GM13977 (cell line): Measurements from ENCODE around the gene HCST.
"Not testable (repeated sequence)": the region's sequence is repeated elsewhere in the genome, so short reads cannot be mapped to it uniquely, and the experiment has no call there.

Source experiments
- DNase-seq: peaks from one replicate; pipeline ENCODE4 v3.0.0; 2012; ENCODE audit warnings: low spot score
- CTCF ChIP-seq: IDR thresholded peaks from 2 replicates; pipeline ENCODE4 v1.5.1; 2012; ENCODE audit warnings: mild to moderate bottlenecking, control low read depth; ENCODE audit not compliant: insufficient read depth; ENCODE audit errors: extremely low read depth, missing control alignments
- in situ Hi-C: fragments of 300-500 bp; cut with MboI; formaldehyde crosslinking; loops from one replicate; pipeline ENCODE4 v1.12.0; 2022; ENCODE audit warnings: low sequenced_read_pairs, low pct_unique_long_range_greater_than_20kb, mixed read lengths, inconsistent platforms; ENCODE audit not compliant: unreplicated experiment

HCST gene

GRCh38 chr19:35904311-35905068 lies 2.2 kb downstream of the HCST start:
- in situ Hi-C loops, result no loop called here

GRCh38 chr19:35905178-35905727 lies 2.9 kb downstream of the HCST start:
- TF ChIP-seq CTCF, result no peak
- DNase-seq, result no peak
- in situ Hi-C loops, result no loop called here

More at GRCh38 chr19:35904311-35905068, 2.2 kb downstream of the HCST start:
- no peak for DNase-seq
- no peak for TF ChIP-seq CTCF

GRCh38 chr19:35907377-35907745 lies 5.0 kb downstream of the HCST start:
- in situ Hi-C loops, result no loop called here
- no peak for DNase-seq

GRCh38 chr19:35908010-35908441 lies 5.7 kb downstream of the HCST start, which contains the start of gene TYROBP:
Gene TYROBP (minus strand): TSS chr19:35908295. CDS start chr19:35908228, 67 bp downstream.
- no peak for TF ChIP-seq CTCF
- DNase-seq, result peak; percentile 4
- in situ Hi-C loops, result no loop called here

More at GRCh38 chr19:35907377-35907745, 5.0 kb downstream of the HCST start:
- TF ChIP-seq CTCF, result no peak

- in situ Hi-C loops, result no loop called here
Measured at GRCh38 chr19:35908973-35909683, 6.8 kb downstream of the HCST start.

GRCh38 chr19:35909684-35910035 lies 7.3 kb downstream of the HCST start:
- DNase-seq, result no peak
- in situ Hi-C loops, result no loop called here
- no peak for TF ChIP-seq CTCF

More at GRCh38 chr19:35908973-35909683, 6.8 kb downstream of the HCST start:
- no peak for TF ChIP-seq CTCF
- peak; percentile 36 for DNase-seq

- DNase-seq, in situ Hi-C loops: not testable (repeated sequence)
Measured at GRCh38 chr19:35910355-35910754, 8.0 kb downstream of the HCST start.
